Neutrophil (primary cell): ENCODE data around the gene CAV1.
"Not testable (repeated sequence)": the region's sequence is repeated elsewhere in the genome, so short reads cannot be mapped to it uniquely, and the experiment has no call there.

Experiments
- H3K27ac ChIP-seq: fragments of 200-600 bp; sonication (generic); 2 replicates; pipeline ENCODE4 v1.5.1; 2016; ENCODE audit warnings: mild to moderate bottlenecking, moderate library complexity
- H3K27me3 ChIP-seq: fragments of 200-600 bp; sonication (generic); 2 replicates; pipeline ENCODE4 v1.6.0; 2016; ENCODE audit warnings: mild to moderate bottlenecking
- H3K36me3 ChIP-seq: fragments of 200-600 bp; sonication (generic); 2 replicates; pipeline ENCODE4 v1.5.1; 2017
- H3K4me1 ChIP-seq, 2 experiments: fragments of 200-600 bp in 1 of 2; sonication (generic) in 1 of 2; 1 replicate in 1 of 2; 2 replicates in 1 of 2; pipeline versions ENCODE4 v1.5.1 to v1.6.1; 2013 to 2016; ENCODE audit warnings: low read depth in 1 of 2, low read length in 1 of 2, mild to moderate bottlenecking in 1 of 2, moderate library complexity in 1 of 2; ENCODE audit not compliant: control insufficient read depth in 1 of 2, insufficient read depth in 1 of 2
- H3K4me3 ChIP-seq, 2 experiments: fragments of 200-600 bp in 1 of 2; sonication (generic) in 1 of 2; 1 replicate in 1 of 2; 2 replicates in 1 of 2; pipeline ENCODE4 v1.5.1; 2013 to 2016; ENCODE audit warnings: low read depth in 1 of 2, low read length in 1 of 2, mild to moderate bottlenecking in 1 of 2, moderate library complexity in 1 of 2
- H3K9me3 ChIP-seq: fragments of 200-600 bp; sonication (generic); 2 replicates; pipeline ENCODE4 v1.5.1; 2016
- TF ChIP-seq, protein P1 (sequence below): fragments of 200-600 bp; sonication (generic); IDR thresholded peaks from 2 replicates; pipeline ENCODE4 v1.5.1; 2016; ENCODE audit warnings: antibody characterized with exemption

The CAV1 gene

DNA sequence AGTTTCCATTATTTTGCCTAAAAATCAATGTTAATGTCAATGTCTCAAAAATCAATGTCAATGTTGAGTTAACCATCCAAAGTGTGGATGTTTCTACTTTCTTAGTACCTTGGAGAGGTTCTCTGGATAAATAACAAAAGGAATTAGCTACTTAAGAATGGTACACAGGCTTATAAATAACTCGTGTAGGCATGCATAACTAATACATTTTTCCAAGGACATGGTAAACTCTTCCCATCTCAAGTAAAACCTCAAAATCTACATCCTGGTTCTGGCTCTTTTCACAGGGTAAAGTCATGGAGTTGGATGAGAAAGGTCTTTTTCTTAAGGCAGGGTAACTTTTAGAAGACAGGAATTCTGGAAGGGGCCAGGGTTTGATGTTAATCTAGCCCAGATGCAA is 59.9 kb downstream of the CAV1 start:
- TF ChIP-seq, protein P1, sequence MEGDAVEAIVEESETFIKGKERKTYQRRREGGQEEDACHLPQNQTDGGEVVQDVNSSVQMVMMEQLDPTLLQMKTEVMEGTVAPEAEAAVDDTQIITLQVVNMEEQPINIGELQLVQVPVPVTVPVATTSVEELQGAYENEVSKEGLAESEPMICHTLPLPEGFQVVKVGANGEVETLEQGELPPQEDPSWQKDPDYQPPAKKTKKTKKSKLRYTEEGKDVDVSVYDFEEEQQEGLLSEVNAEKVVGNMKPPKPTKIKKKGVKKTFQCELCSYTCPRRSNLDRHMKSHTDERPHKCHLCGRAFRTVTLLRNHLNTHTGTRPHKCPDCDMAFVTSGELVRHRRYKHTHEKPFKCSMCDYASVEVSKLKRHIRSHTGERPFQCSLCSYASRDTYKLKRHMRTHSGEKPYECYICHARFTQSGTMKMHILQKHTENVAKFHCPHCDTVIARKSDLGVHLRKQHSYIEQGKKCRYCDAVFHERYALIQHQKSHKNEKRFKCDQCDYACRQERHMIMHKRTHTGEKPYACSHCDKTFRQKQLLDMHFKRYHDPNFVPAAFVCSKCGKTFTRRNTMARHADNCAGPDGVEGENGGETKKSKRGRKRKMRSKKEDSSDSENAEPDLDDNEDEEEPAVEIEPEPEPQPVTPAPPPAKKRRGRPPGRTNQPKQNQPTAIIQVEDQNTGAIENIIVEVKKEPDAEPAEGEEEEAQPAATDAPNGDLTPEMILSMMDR, result no peak
- H3K4me1 ChIP-seq, result no peaks in the 10 kb centered on the region
- no peak overlapping the region for H3K27ac ChIP-seq
- H3K36me3 ChIP-seq, result no peaks in the 10 kb centered on the region
- H3K9me3 ChIP-seq, result no peaks in the 10 kb centered on the region
- H3K27me3 ChIP-seq, result peaks cover 12% of the 10 kb centered on the region
- H3K4me3 ChIP-seq, result no peak overlapping the region

DNA sequence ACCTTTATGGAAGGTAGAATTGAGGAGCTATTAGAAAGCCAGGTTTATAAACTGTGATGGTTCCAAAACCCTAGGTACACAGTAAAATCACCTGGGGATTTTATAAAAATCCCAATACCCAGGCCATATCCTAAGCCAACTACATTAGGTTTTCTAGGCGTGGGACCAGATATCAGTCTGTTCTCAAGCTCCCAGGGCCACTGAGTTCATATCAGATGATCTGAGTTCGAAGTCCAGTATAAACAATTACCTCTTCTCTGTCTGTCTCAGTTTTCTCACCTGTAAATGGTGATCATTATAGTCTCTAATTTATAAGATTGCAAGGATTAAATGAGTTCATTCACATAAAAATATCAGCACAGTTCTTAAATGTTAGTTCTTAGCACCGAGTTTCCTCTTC is 60.6 kb downstream of the CAV1 start:
- no peaks in the 10 kb centered on the region for H3K9me3 ChIP-seq
- H3K4me1 ChIP-seq, result no peaks in the 10 kb centered on the region
- H3K27ac ChIP-seq, result no peak overlapping the region
- no peaks in the 10 kb centered on the region for H3K36me3 ChIP-seq
- no peak overlapping the region for H3K4me3 ChIP-seq
- peaks cover 18% of the 10 kb centered on the region for H3K27me3 ChIP-seq
- TF ChIP-seq, protein P1, result no peak

DNA sequence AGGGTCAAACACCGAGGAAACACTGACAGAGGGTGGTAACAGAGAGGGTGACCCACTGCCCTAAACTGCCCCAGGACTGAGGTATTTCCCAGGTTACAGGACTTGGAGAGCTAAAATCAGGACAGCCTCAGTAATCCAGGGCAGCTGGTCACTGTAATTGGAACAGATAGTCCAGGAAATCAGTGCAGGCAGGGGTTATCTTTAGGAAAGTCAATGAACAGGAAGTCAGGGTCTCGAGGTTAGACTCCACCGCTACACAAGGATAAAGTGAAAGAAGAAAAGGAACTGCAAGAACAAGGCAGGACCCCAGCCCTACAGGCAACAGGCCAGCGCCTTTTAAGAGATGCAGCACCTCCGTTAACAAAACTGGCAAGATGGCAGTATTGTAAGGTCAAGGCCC is 61.1 kb downstream of the CAV1 start:
- Histone ChIP-seq H3K27ac (no peak overlapping the region), H3K4me1 (no peaks in the 10 kb centered on the region), H3K9me3 (no peaks in the 10 kb centered on the region), H3K27me3 (peaks cover 24% of the 10 kb centered on the region), H3K4me3 (no peak overlapping the region), H3K36me3 (no peaks in the 10 kb centered on the region)
- TF ChIP-seq, protein P1, result no peak

DNA sequence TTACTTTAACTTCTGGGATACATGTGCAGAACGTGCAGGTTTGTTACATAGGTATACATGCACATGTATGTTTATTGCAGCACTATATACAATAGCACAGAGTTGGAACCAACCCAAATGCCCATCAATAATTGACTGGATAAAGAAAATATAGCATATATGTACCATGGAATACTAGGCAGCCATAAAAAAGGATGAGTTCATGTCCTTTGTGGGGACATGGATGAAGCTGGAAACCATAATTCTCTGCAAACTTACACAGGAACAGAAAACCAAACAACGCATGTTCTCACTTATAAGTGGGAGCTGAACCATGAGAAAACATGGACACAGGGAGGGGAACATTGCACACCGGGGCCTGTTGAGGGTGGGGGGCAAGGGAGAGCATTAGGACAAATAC is 62.4 kb downstream of the CAV1 start:
- not testable (repeated sequence) for H3K4me3 ChIP-seq, H3K27ac ChIP-seq, H3K36me3 ChIP-seq, H3K9me3 ChIP-seq
- Histone ChIP-seq H3K4me1 (peaks cover 0 to 11% of the 10 kb centered on the region in 2 experiments), H3K27me3 (peaks cover 36% of the 10 kb centered on the region)

DNA sequence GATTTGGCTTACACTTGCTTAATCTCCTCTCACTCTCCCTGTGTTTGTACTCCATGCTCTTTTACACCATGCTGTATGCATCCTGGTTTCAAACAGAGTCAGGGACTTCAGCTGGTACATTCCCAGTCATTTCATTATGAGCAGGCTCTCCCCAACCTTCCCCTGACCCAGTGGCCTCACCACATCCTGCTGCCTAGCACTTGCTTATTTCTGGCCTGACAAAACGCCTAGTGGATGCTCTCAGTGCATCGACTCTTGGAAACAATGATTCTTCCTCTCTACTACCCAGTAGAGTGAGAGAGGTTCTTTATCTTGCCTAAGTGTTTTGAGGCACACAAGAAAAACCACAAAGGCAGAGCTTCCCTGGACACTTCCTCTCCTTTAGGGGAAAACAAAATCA is 63.4 kb downstream of the CAV1 start:
- H3K36me3 ChIP-seq, result no peaks in the 10 kb centered on the region
- H3K4me3 ChIP-seq, result no peak overlapping the region
- peaks cover 47% of the 10 kb centered on the region for H3K27me3 ChIP-seq
- no peaks in the 10 kb centered on the region for H3K9me3 ChIP-seq
- H3K4me1 ChIP-seq, result peaks cover 0 to 18% of the 10 kb centered on the region in 2 experiments
- H3K27ac ChIP-seq, result no peak overlapping the region
- TF ChIP-seq, protein P1, result no peak

DNA sequence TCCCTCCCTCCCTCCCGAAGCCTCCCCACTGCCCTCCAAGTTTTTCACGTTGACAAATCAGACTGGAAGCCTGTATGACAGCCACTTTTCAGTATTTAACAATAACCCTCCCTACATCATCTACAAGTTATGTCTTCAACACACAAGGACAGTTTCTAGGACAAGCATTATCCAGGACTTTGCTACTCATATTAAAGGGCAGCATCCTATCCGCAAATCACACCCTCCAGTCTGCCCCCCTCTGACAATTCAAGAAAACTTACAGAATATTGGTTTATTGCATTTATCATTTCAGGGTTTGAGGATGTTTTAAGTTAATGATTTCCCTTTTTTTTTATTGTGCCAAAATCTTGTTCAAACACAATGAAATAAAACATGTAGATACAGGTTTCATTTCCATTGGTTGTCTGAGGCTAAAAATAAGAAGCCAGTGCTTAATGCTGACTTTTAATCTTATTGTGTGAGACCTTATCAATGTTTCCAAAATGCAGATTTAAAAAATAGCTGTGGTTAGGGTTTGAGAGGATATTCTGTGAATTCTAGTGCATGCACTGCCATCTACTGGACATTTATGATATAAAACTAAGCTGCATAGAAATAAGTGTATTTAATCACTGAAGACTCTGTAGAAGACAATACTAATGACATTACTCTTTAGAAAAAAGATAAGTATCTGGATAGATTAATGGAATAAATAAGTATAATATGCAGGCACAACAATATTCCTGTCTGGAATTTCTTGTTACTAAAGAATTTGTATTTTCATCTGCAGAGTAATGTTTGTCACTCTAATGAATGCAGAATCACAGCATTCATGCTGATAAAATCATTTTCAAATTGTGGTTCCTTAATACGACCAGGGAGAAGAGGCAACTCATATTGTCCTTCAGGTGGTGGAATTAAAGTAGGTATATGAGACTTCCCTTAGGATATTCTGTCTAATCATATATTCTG is 64.1 kb downstream of the CAV1 start:
- Histone ChIP-seq H3K9me3 (no peaks in the 10 kb centered on the region), H3K4me3 (no peak overlapping the region), H3K27me3 (peaks cover 54% of the 10 kb centered on the region), H3K36me3 (no peaks in the 10 kb centered on the region), H3K27ac (no peak overlapping the region), H3K4me1 (peaks cover 0 to 18% of the 10 kb centered on the region in 2 experiments)
- TF ChIP-seq, protein P1, result no peak
